ENCODE data around the gene NBAS.

Gene NBAS

GRCh38 chr2:15187702-15188101 is 373.4 kb downstream of the NBAS start:
- DNase-seq = no peak

DNA sequence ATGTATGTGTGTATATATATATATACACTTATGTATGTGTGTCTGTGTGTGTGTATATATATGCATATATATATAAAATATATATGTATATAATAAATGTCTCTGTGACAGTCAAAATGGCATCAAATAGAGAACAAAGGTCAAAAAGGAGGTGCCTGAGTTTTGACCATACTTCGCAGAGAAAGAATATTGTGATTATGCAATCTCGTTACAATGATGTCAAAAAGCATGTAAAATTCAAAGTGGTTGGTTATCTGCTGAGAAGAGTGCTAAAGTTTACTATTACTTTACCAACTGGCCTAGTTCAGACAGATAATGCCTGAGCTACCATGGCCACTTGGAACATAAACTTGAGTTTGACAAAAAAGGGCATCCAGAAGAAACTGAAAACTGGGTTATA is 375.0 kb downstream of the NBAS start:
- no peak for DNase-seq

- DNase-seq = no peak
These were observed 376.6 kb downstream of the NBAS start for GRCh38 chr2:15184491-15184890.

- DNase-seq = no peak
These were observed 378.9 kb downstream of the NBAS start for GRCh38 chr2:15182275-15182674.

DNA sequence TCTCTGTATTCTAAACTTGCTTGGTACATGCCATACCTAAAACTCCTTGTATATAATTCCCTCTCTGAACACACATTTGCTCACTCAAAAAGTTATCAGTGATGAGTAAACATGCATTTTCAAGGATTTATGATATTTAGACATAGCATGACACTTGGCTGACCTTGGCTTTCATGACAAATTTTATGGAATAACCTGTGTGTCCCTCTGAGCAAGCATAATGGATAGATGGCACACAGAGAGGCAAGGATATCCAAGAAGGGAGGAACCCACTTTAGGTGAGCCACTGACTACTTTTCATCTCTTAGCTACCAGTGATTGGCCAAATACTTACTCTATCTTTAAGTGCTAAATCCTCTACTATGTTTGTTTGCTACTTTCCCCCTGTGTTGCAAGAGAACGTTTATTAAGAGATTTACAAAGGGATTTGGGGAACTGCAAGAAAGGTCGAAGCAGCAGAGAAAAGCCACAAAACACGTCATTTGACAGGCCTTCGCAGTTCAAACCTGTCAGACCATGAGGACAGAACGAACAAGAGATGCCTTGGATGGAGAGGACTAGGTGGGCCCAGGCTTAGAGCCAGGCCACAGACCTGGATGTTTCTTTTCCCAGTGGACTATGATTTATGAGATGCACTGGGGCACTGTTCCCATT is 379.9 kb downstream of the NBAS start:
- no peak for DNase-seq

DNA sequence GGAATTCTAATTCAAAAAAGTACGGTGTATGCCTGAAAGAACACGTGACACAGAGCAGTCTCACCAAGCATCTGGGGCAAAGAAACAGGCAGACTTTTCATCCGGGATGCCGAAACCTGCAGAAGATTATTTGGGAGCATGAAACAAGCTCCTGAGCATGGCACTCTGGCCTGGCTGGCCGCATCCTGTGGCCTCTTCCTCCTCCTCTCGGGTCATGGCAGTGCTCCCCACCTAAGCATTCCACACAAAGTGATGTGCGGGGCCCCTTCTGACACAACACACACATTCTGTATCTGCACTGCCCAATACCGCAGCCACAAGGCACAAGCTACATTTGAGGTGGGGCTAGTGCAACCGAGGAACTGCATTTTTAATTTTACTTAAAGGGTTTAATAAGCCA is 380.8 kb downstream of the NBAS start:
- DNase-seq = no peak

DNA sequence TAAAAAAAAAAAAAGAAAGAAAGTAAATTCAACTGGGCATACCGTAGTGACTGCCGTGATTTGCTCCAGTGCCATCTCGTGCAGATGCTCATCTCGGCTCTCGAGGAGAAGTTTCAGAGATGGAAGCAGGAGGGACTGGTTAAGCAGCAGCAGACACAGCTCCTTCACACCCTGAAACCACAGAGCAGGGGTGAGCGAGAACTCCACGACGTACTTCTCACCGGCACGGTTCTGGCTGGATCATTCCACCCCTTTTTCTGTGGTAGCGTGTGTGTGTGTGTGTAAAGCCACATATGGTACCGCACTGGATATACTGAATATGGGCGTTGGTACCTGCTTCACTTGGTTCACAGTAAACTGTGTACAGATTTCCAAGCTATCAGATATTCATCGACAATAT is 382.2 kb downstream of the NBAS start:
- DNase-seq = no peak

GRCh38 chr2:15177103-15177502 is 384.0 kb downstream of the NBAS start:
- DNase-seq = no peak

DNA sequence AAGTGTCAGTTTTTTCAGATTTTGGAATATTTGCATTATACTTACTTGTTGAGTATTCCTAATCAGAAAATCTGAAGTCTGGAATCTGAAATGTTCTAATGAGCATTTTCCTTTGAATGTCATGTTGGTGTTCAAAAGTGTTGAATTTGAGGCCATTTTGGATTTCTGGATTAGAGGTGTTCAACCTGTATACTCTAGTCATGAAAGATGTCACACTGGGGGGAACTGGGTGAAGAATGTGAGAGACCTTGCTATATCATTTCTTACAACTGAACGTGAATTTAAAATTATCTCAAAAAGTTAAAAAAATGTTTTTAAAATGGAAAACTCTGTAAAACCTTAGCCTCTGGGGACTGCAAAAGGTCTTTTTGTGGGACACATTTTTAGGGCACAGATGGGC is 384.5 kb downstream of the NBAS start:
- DNase-seq = no peak

DNA sequence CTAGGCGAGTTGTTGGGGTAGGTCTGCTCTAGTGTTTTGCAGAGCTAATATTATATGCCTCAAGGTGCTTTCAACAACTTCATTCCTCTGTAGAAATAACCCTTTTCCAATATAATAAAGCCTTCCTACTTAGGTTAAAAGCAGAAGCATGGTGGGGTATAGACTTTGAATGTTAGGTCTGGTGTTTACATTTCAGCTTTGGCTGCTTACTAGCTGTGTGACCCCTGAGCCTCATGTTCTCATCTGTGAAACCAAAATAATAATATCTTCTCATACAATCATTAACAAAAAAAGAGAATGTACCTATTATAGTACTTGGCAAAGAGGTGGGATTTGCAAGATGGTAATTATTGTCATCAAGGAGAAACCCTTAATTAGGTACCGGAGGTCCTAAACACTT is 386.6 kb downstream of the NBAS start:
- no peak for DNase-seq

DNA sequence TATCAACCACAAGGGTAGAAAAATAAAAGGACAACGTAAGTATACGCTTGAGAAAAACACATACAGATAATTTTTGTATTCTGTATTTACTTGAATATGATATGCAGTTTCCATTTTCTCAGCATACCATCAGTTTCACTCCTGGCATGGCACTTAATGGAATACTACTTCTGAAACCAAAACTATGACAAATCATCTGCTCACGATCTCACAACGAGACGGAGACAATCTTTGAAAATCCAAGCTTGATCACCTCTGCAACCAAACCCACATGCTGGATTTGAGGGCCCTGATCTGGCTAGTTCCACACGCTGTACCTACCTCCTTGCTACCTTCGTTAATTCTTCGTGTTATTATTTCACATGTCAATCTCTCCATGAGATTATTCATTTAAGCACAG is 387.6 kb downstream of the NBAS start:
- no peak for DNase-seq

DNA sequence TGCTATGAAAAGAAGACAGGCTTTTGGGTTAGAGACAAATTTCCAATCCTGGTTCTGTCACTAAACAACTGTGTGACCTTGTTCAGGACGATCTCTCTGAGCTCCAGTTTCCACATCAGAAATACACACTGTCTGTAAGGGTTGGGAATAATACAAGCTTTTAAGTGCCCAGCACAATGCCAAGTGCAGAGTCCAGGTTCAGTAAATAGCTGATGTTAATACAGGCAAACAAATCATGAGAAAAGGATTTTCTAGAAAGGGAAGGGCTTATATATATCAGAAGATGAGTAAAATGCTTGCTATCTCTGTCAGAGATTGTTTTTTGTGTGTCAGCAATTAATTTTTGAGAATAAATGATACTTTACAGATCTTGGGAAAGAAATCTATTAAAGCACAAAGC is 388.3 kb downstream of the NBAS start:
- DNase-seq = no peak

GRCh38 chr2:15170070-15170775 is 390.9 kb downstream of the NBAS start:
- no peak for DNase-seq

GRCh38 chr2:15169326-15170069 is 391.6 kb downstream of the NBAS start:
- DNase-seq = no peak

GRCh38 chr2:15168116-15168515 is 393.0 kb downstream of the NBAS start:
- no peak for DNase-seq

DNA sequence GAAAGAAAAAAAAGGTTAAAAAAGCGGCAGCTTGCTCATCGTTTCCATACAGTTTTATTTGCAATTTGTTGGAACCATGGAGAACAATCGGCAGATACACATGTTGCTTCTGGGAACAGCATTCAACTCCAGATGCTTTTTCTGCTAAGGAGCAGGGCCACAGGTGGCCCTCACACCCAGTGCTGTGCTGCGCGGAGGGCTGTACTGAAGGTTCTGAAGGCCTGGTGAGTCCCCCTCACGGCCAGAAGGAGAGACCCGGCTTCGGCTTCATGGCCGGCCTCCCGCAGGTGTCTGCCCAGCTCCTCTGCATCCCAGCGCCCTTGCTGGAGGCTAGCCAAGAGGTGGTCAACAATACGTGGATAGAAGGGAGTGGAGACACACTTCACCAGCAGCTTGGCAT is 394.3 kb downstream of the NBAS start:
- no peak for DNase-seq

DNA sequence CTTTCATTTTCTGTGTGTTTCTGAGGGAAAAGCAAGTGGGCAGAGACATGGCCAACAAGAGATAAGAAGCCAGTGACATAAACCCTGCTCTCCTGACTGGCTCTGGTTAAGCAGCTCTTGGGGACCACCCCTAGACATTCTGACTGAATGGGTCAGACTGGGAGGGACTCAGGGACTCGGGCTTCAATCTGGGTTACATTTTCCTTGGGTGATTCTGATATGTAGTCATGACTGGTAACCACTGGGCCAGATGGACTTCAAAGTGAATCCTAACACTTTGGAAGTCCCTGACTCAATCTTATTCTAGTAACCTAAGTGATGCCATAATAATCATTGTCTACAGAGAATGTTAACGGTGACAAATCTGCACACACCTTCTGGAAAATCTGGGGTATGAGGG is 397.8 kb downstream of the NBAS start:
- DNase-seq = no peak

DNA sequence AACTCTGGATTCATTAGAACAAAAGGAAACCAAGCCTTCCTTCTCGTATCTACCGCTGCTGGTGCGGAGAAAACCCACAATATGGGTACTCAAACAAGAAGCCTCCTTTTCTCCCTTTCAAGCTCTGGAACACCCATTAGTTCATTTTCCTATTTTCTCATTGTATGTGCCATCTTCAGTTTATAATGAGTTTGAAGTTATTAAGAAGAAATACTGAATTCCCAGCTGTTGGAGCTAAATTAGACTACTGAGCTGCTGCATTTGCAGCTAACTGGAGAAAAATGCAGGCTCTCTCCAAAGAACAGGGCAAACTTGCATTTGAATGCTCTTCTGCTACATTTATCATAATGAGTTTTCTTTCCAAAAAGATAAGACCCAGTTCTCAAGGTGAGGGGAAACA is 398.5 kb downstream of the NBAS start:
- no peak for DNase-seq

DNA sequence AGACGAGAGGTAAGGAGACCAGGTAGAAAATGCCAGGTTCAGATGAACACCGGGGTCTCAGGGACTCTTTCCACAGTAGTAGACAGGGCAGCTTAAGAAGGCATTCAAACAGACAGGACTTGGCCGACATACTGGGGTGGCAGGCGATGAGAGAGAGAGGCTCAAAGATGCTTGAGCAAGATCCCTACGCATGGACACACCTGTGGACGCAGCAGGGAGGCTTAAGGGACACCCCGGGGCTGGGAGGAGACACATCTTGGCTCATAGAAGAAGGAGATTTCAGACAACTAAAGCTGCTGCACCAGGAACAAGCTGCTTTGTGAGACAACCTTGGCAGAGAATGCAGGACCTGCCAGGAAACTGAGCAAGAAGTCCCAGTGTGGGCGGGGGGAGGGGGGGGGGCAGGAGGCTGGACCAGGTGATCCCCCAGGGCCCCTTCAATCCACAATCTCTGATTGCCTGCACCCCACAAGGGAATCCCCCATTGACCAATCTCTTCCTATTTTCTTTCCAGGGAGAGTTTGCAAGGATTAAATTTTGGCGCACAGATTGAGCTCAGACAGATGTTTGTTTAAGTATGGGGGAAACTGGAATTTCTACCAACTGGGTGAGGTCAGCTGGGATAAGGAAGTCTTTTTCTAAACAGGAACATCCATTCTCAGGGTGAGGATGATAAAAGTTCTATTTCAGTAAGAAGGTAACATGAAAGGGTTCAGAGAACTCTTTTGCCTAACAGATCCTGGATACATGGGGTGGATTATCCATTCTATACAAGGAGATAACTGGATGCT is 400.7 kb downstream of the NBAS start:
- no peak for DNase-seq

- peak; percentile 6 for DNase-seq
These were observed 401.4 kb downstream of the NBAS start for GRCh38 chr2:15159751-15160177.

GRCh38 chr2:15159206-15159605 is 401.9 kb downstream of the NBAS start:
- no peak for DNase-seq

- no peak for DNase-seq
These were observed 402.6 kb downstream of the NBAS start for GRCh38 chr2:15158532-15158931.

- DNase-seq = no peak
These were observed 403.0 kb downstream of the NBAS start for GRCh38 chr2:15158100-15158499.
